ENCODE data around the gene LGALS9. TPM values are rescaled to one million over a fixed set of nuclear protein-coding genes. Genes with fewer than 3 reads are reported as not detected.
"Not testable (repeated sequence)": the region's sequence is repeated elsewhere in the genome, so short reads cannot be mapped to it uniquely, and the experiment has no call there.

Gene LGALS9
- polyA plus RNA-seq, 2 of the 4 experiments (the other 2 are of a cell fraction) = 1.2 to 1.5 TPM

GRCh38 chr17:27664606-27664965 is 33.6 kb downstream of the LGALS9 start:
- FAIRE-seq = no peak
- no peaks in the 10 kb centered on the region for H3K4me1 ChIP-seq
- H3K27ac ChIP-seq = no peak overlapping the region
- H3K4me2 ChIP-seq = no peak overlapping the region
- H3K9me3 ChIP-seq = no peaks in the 10 kb centered on the region
- ChIA-PET POLR2A (no interaction called here), CTCF (interaction anchor here (0.6 to 23.8 kb wide), 5 partner anchors 11 to 437 kb away, joined by 3 to 500 read pairs (median 230); no protein-coding TSS in a partner anchor)
- no peak for DNase-seq (ENCODE audit: low read depth in 1 of 2, low spot score in 1 of 2)
- H3K4me3 ChIP-seq = no peak overlapping the region
- no peak for TF ChIP-seq GATA3 (IDR thresholded peaks at IDR 0.05; ENCODE audit: borderline replicate concordance)
- TF ChIP-seq EP300 (IDR thresholded peaks at IDR 0.05) = no peak
- no peak for TF ChIP-seq CTCF (IDR thresholded peaks at IDR 0.05)
- TF ChIP-seq TP53 (CRISPR knock-in tag; IDR thresholded peaks at IDR 0.05) = no peak
- TF ChIP-seq NPAS2 (CRISPR knock-in tag; IDR thresholded peaks at IDR 0.05; ENCODE audit: borderline replicate concordance) = no peak
- no peak for TF ChIP-seq RNF2 (IDR thresholded peaks at IDR 0.05; ENCODE audit: borderline replicate concordance, low read depth)
- TF ChIP-seq BCL3 (IDR thresholded peaks at IDR 0.05) = no peak
- ATAC-seq = no peak
- WGBS (ENCODE audit: missing lambda C conversion rate) = 45% methylated on average over 2 of the region's 2 CpGs

GRCh38 chr17:27665549-27665948 is 34.6 kb downstream of the LGALS9 start:
- Histone ChIP-seq H3K27ac (no peak overlapping the region), H3K4me2 (no peak overlapping the region), H3K9me3 (no peaks in the 10 kb centered on the region), H3K4me1 (no peaks in the 10 kb centered on the region), H3K4me3 (no peak overlapping the region)
- ATAC-seq (no peak), DNase-seq (ENCODE audit: low read depth in 1 of 2, low spot score in 1 of 2) (no peak), FAIRE-seq (no peak)
- WGBS (ENCODE audit: missing lambda C conversion rate) = 37% methylated on average over 4 of the region's 4 CpGs
- POLR2A ChIA-PET = no interaction called here
- CTCF ChIA-PET = interaction anchor here (0.9 to 23.8 kb wide), 5 partner anchors 12 to 214 kb away, joined by 3 to 500 read pairs (median 230); no protein-coding TSS in a partner anchor
- TF ChIP-seq CBX8 (IDR thresholded peaks at IDR 0.05) (no peak), CEBPB (IDR thresholded peaks at IDR 0.05) (no peak), RCOR1 (IDR thresholded peaks at IDR 0.05; ENCODE audit: low read depth, low read length) (no peak), TP53 (CRISPR knock-in tag; IDR thresholded peaks at IDR 0.05) (no peak)

GRCh38 chr17:27666270-27666669 is 35.3 kb downstream of the LGALS9 start:
- POLR2A ChIA-PET; H3K27ac ChIP-seq; H3K4me2 ChIP-seq; DNase-seq (ENCODE audit: low read depth in 1 of 2, low spot score in 1 of 2); FAIRE-seq; H3K4me1 ChIP-seq; H3K4me3 ChIP-seq; ATAC-seq; H3K9me3 ChIP-seq: not testable (repeated sequence)
- CTCF ChIA-PET = interaction anchor here (0.9 to 23.8 kb wide), 5 partner anchors 13 to 214 kb away, joined by 3 to 500 read pairs (median 230); no protein-coding TSS in a partner anchor
- WGBS (ENCODE audit: missing lambda C conversion rate) = 43% methylated on average over 6 of the region's 6 CpGs

GRCh38 chr17:27666831-27667560 is 36.0 kb downstream of the LGALS9 start:
- ATAC-seq (no peak), DNase-seq (ENCODE audit: low read depth in 1 of 2, low spot score in 1 of 2) (no peak), FAIRE-seq (no peak)
- H3K4me3 ChIP-seq = no peak overlapping the region
- POLR2A ChIA-PET = no interaction called here
- CTCF ChIA-PET = interaction anchor here (6.1 to 23.8 kb wide), 4 partner anchors 13 to 213 kb away, joined by 118 to 500 read pairs (median 302); no protein-coding TSS in a partner anchor
- H3K27ac ChIP-seq = no peak overlapping the region
- H3K9me3 ChIP-seq = no peaks in the 10 kb centered on the region
- WGBS (ENCODE audit: missing lambda C conversion rate) = 54% methylated on average over 9 of the region's 11 CpGs
- H3K4me2 ChIP-seq = no peak overlapping the region
- no peaks in the 10 kb centered on the region for H3K4me1 ChIP-seq
- no peak for TF ChIP-seq EHF (CRISPR knock-in tag; IDR thresholded peaks at IDR 0.05)
- TF ChIP-seq FOSL2 (IDR thresholded peaks at IDR 0.05) = no peak
- no peak for TF ChIP-seq FOSL2 (CRISPR knock-in tag; IDR thresholded peaks at IDR 0.05)
- TF ChIP-seq KDM1A (IDR thresholded peaks at IDR 0.05; ENCODE audit: low read depth) = no peak
- TF ChIP-seq PHF8 (IDR thresholded peaks at IDR 0.05; ENCODE audit: borderline replicate concordance, low read depth) = no peak
- no peak for TF ChIP-seq PBX3 (IDR thresholded peaks at IDR 0.05)
- no peak for TF ChIP-seq NFE2L2 (conservative IDR thresholded peaks at IDR 0.05; ENCODE audit: low read length)
- TF ChIP-seq CEBPB (IDR thresholded peaks at IDR 0.05) = no peak
- TF ChIP-seq RNF2 (IDR thresholded peaks at IDR 0.05; ENCODE audit: borderline replicate concordance, low read depth) = no peak
- TF ChIP-seq ZSCAN20 (CRISPR knock-in tag; IDR thresholded peaks at IDR 0.05) = no peak
- TF ChIP-seq EP300 (IDR thresholded peaks at IDR 0.05) = no peak
- no peak for TF ChIP-seq SREBF2 (IDR thresholded peaks at IDR 0.05)
